ENCODE results near the gene ZC3H18.

ZC3H18 gene

GRCh38 chr16:88651276-88651988 lies 81.2 kb downstream of the ZC3H18 start:
- peaks cover 89% of the 10 kb centered on the region for H3K36me3 ChIP-seq (ENCODE audit: control insufficient read depth, low read length)
- H3F3A ChIP-seq (ENCODE audit: control insufficient read depth, insufficient read depth), result no peaks in the 10 kb centered on the region
- H3K27me3 ChIP-seq (ENCODE audit: control insufficient read depth, low read length), result no peaks in the 10 kb centered on the region
- H4K20me1 ChIP-seq (ENCODE audit: control insufficient read depth, insufficient read depth, low read depth, low read length), result peaks cover 18% of the 10 kb centered on the region
- TF ChIP-seq CTCF (IDR thresholded peaks at IDR 0.05; ENCODE audit: low read depth, low read length, poor library complexity, severe bottlenecking) (no peak), EZH2phosphoT487 (IDR thresholded peaks at IDR 0.05; ENCODE audit: borderline replicate concordance, low read length) (no peak)
- H3K4me3 ChIP-seq (ENCODE audit: low read length), result peak overlapping the region; percentile 86
- H3K4me1 ChIP-seq (ENCODE audit: control insufficient read depth, low read length), result peaks cover 40% of the 10 kb centered on the region
- H3K4me2 ChIP-seq (ENCODE audit: low read length), result peak overlapping the region; percentile 87
- peaks cover 47% of the 10 kb centered on the region for H3K79me2 ChIP-seq (ENCODE audit: control insufficient read depth, low read length)
- peak overlapping the region; percentile 92 for H3K27ac ChIP-seq (ENCODE audit: low read depth, low read length)
- H3K9me2 ChIP-seq (replicated peaks; ENCODE audit: control insufficient read depth, low read length), result no peaks in the 10 kb centered on the region
- no peaks in the 10 kb centered on the region for H3K9me3 ChIP-seq (ENCODE audit: control insufficient read depth, insufficient read depth, low read length)

- H3K9me2 ChIP-seq (replicated peaks; ENCODE audit: control insufficient read depth, low read length), result no peaks in the 10 kb centered on the region
- peaks cover 52% of the 10 kb centered on the region for H3K79me2 ChIP-seq (ENCODE audit: control insufficient read depth, low read length)
- no peaks in the 10 kb centered on the region for H3F3A ChIP-seq (ENCODE audit: control insufficient read depth, insufficient read depth)
- TF ChIP-seq CTCF (IDR thresholded peaks at IDR 0.05; ENCODE audit: low read depth, low read length, poor library complexity, severe bottlenecking) (no peak), EZH2phosphoT487 (IDR thresholded peaks at IDR 0.05; ENCODE audit: borderline replicate concordance, low read length) (no peak)
- peak overlapping the region; percentile 86 for H3K4me3 ChIP-seq (ENCODE audit: low read length)
- no peaks in the 10 kb centered on the region for H3K9me3 ChIP-seq (ENCODE audit: control insufficient read depth, insufficient read depth, low read length)
- no peaks in the 10 kb centered on the region for H3K27me3 ChIP-seq (ENCODE audit: control insufficient read depth, low read length)
- H3K27ac ChIP-seq (ENCODE audit: low read depth, low read length), result peak overlapping the region; percentile 92
- H3K4me1 ChIP-seq (ENCODE audit: control insufficient read depth, low read length), result peaks cover 40% of the 10 kb centered on the region
- H4K20me1 ChIP-seq (ENCODE audit: control insufficient read depth, insufficient read depth, low read depth, low read length), result peaks cover 18% of the 10 kb centered on the region
- H3K36me3 ChIP-seq (ENCODE audit: control insufficient read depth, low read length), result peaks cover 89% of the 10 kb centered on the region
- H3K4me2 ChIP-seq (ENCODE audit: low read length), result peak overlapping the region; percentile 87
Measured at GRCh38 chr16:88651989-88652761, 82.0 kb downstream of the ZC3H18 start.

- peak overlapping the region; percentile 87; the same call in 1 of the 2 replicates for H3K4me2 ChIP-seq (ENCODE audit: low read length)
- no peaks in the 10 kb centered on the region for H3K27me3 ChIP-seq (ENCODE audit: control insufficient read depth, low read length)
- peaks cover 89% of the 10 kb centered on the region for H3K36me3 ChIP-seq (ENCODE audit: control insufficient read depth, low read length)
- no peaks in the 10 kb centered on the region for H3F3A ChIP-seq (ENCODE audit: control insufficient read depth, insufficient read depth)
- no peak for TF ChIP-seq EZH2phosphoT487 (IDR thresholded peaks at IDR 0.05; ENCODE audit: borderline replicate concordance, low read length)
- no peak for TF ChIP-seq CTCF (IDR thresholded peaks at IDR 0.05; ENCODE audit: low read depth, low read length, poor library complexity, severe bottlenecking)
- H3K27ac ChIP-seq (ENCODE audit: low read depth, low read length), result peak overlapping the region; percentile 92; the same call in 1 of the 2 replicates
- H3K9me2 ChIP-seq (replicated peaks; ENCODE audit: control insufficient read depth, low read length), result no peaks in the 10 kb centered on the region
- H3K9me3 ChIP-seq (ENCODE audit: control insufficient read depth, insufficient read depth, low read length), result no peaks in the 10 kb centered on the region
- peaks cover 53% of the 10 kb centered on the region for H3K79me2 ChIP-seq (ENCODE audit: control insufficient read depth, low read length)
- H3K4me3 ChIP-seq (ENCODE audit: low read length), result peak overlapping the region; percentile 86; the same call in 1 of the 2 replicates
- H4K20me1 ChIP-seq (ENCODE audit: control insufficient read depth, insufficient read depth, low read depth, low read length), result peaks cover 18% of the 10 kb centered on the region
- peaks cover 39% of the 10 kb centered on the region for H3K4me1 ChIP-seq (ENCODE audit: control insufficient read depth, low read length)
Measured at GRCh38 chr16:88652762-88653063, 82.5 kb downstream of the ZC3H18 start.
